ENCODE measurements around the gene CRIP3. TPM values are rescaled to one million over a fixed set of nuclear protein-coding genes. Genes with fewer than 3 reads are reported as not detected.

CRIP3 gene
- total and polyA plus RNA-seq, 2 of the 4 experiments (the other 2 are of a cell fraction) = not detected

- 100% methylated on average over 6 of the region's 15 CpGs; no CpG with 5 or more reads in 1 of the 2 experiments for WGBS, 2 experiments (ENCODE audit: extremely low coverage in 2 of 2, insufficient read length in 1 of 2)
- Histone ChIP-seq H3K27ac (ENCODE audit: insufficient read depth, low read length) (no peak overlapping the region), H4K5ac (ENCODE audit: low read depth, low read length) (no peak overlapping the region)
Measured at GRCh38 chr6:43301081-43301870, 7.3 kb downstream of the CRIP3 start.

More at GRCh38 chr6:43301081-43301870, 7.3 kb downstream of the CRIP3 start:
- no peak for DNase-seq
- H3K27me3 ChIP-seq (ENCODE audit: control insufficient read depth, insufficient read depth, low read length) = peaks cover 63% of the 10 kb centered on the region
- H3K18ac ChIP-seq (ENCODE audit: low read depth, low read length) = no peak overlapping the region
- H4K8ac ChIP-seq (ENCODE audit: low read depth in 2 of 2, low read length in 2 of 2) = no peak overlapping the region
- H2BK15ac ChIP-seq (ENCODE audit: low read depth, low read length) = no peak overlapping the region
- H3K4me2 ChIP-seq (ENCODE audit: low read depth, low read length) = no peak overlapping the region
- no peak for ATAC-seq (ENCODE audit: low read depth)
- H2BK20ac ChIP-seq (ENCODE audit: low read depth, low read length) = no peak overlapping the region
- no peaks in the 10 kb centered on the region for H3K36me3 ChIP-seq (ENCODE audit: control insufficient read depth, insufficient read depth, low read length)
- H2AK9ac ChIP-seq (replicated peaks; ENCODE audit: low read depth, low read length, poor library complexity) = no peak overlapping the region
- in situ Hi-C loops (cut with MboI; ENCODE audit: low sequenced_read_pairs) (no loop called here), dilution Hi-C loops (cut with HindIII; ENCODE audit: low sequenced_read_pairs, unreplicated experiment) (no loop called here), intact Hi-C loops (cut with micrococcal nuclease) (no loop called here)
- H2BK5ac ChIP-seq (ENCODE audit: low read depth, low read length, poor library complexity, severe bottlenecking) = no peak overlapping the region
- TF ChIP-seq BHLHE40 (IDR thresholded peaks at IDR 0.05; ENCODE audit: low read depth, low read length) = no peak
- TF ChIP-seq MAZ (IDR thresholded peaks at IDR 0.05; ENCODE audit: borderline replicate concordance, low read depth, low read length) = no peak
- TF ChIP-seq SMC3 (IDR thresholded peaks at IDR 0.05; ENCODE audit: low read depth, low read length) = no peak
- TF ChIP-seq NFE2L2 (IDR thresholded peaks at IDR 0.05; ENCODE audit: low read depth, low read length) = no peak
- TF ChIP-seq USF2 (IDR thresholded peaks at IDR 0.05; ENCODE audit: low read depth, low read length) = no peak
- TF ChIP-seq ELK1 (IDR thresholded peaks at IDR 0.05; ENCODE audit: borderline replicate concordance, low read depth, low read length) = no peak
- no peak for TF ChIP-seq CHD1 (IDR thresholded peaks at IDR 0.05; ENCODE audit: low read depth, low read length)
- TF ChIP-seq RCOR1 (IDR thresholded peaks at IDR 0.05; ENCODE audit: insufficient replicate concordance, low read length) = no peak
- ChIA-PET CTCF (no interaction called here), POLR2A (ENCODE audit: unreplicated experiment) (no interaction called here)
- H2BK120ac ChIP-seq (ENCODE audit: low read depth, low read length) = no peak overlapping the region
- no peaks in the 10 kb centered on the region; the same call in 1 of the 2 replicates for H4K20me1 ChIP-seq (ENCODE audit: insufficient read depth, low read length)
- H3K14ac ChIP-seq (replicated peaks; ENCODE audit: low read depth, low read length) = no peak overlapping the region
- no peak overlapping the region for H4K91ac ChIP-seq (ENCODE audit: insufficient read depth, low read depth, low read length)
- H3K9me1 ChIP-seq (ENCODE audit: insufficient read depth, low read length) = no peaks in the 10 kb centered on the region
- H3K56ac ChIP-seq (ENCODE audit: extremely low read depth, insufficient read depth, low read length) = no peak overlapping the region
- no peak overlapping the region for H3K23ac ChIP-seq (ENCODE audit: low read depth, low read length)
- no peak overlapping the region for H3K4me3 ChIP-seq (ENCODE audit: insufficient read depth, low read depth, low read length)
- no peaks in the 10 kb centered on the region for H3K4me1 ChIP-seq (ENCODE audit: control insufficient read depth, insufficient read depth, low read length)
- no peak overlapping the region for H3K9ac ChIP-seq (ENCODE audit: low read depth, low read length)
- H2AK5ac ChIP-seq (ENCODE audit: low read depth, low read length) = no peak overlapping the region
- H2AFZ ChIP-seq (replicated peaks; ENCODE audit: low read length, poor library complexity) = no peak overlapping the region
- BruUV-seq (replicated peaks) = no TSS peak
- no peaks in the 10 kb centered on the region for H3K9me3 ChIP-seq (ENCODE audit: control insufficient read depth, insufficient read depth, low read length)
- H3K79me1 ChIP-seq (ENCODE audit: low read depth in 1 of 2, low read length in 2 of 2) = no peaks in the 10 kb centered on the region
- no peak overlapping the region for H3K4ac ChIP-seq (ENCODE audit: low read depth, low read length)

Data from IMR-90 (cell line).